ENCODE measurements around the gene HIRA.

GRCh38 chr22:19480789-19481188 is 49.3 kb upstream of the HIRA start:
- TF ChIP-seq, protein P1, sequence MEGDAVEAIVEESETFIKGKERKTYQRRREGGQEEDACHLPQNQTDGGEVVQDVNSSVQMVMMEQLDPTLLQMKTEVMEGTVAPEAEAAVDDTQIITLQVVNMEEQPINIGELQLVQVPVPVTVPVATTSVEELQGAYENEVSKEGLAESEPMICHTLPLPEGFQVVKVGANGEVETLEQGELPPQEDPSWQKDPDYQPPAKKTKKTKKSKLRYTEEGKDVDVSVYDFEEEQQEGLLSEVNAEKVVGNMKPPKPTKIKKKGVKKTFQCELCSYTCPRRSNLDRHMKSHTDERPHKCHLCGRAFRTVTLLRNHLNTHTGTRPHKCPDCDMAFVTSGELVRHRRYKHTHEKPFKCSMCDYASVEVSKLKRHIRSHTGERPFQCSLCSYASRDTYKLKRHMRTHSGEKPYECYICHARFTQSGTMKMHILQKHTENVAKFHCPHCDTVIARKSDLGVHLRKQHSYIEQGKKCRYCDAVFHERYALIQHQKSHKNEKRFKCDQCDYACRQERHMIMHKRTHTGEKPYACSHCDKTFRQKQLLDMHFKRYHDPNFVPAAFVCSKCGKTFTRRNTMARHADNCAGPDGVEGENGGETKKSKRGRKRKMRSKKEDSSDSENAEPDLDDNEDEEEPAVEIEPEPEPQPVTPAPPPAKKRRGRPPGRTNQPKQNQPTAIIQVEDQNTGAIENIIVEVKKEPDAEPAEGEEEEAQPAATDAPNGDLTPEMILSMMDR (IDR thresholded peaks at IDR 0.05): no peak
- TF ChIP-seq SIN3A (IDR thresholded peaks at IDR 0.05; ENCODE audit: borderline replicate concordance, insufficient read depth, low read depth, low read length) (no peak), POLR2AphosphoS5 (IDR thresholded peaks at IDR 0.05; ENCODE audit: low read depth, low read length) (no peak)
